ENCODE measurements around the gene PDE4D.

- TF ChIP-seq CTCF (conservative IDR thresholded peaks at IDR 0.05; ENCODE audit: low read length): no peak
- TF ChIP-seq EZH2phosphoT487 (IDR thresholded peaks at IDR 0.05; ENCODE audit: borderline replicate concordance, low read depth, low read length): no peak
Measured at GRCh38 chr5:59586841-59587240, 306.7 kb downstream of the PDE4D start.
